Left lung (tissue), 10 donors: Measurements from ENCODE around the gene CST3. TPM values are rescaled to one million over a fixed set of nuclear protein-coding genes. Genes with fewer than 3 reads are reported as not detected.

ENCODE experiments used
- ATAC-seq: fragments of 200-7000 bp; cut with Tn5 transposase; one replicate; pipeline ENCODE4 v1.9.1; 2020; ENCODE audit warnings: moderate library complexity
- DNase-seq, 4 donors: peaks; one replicate each; pipeline ENCODE4 v3.0.0-alpha.2; 2013 to 2020
- H3K27ac ChIP-seq, 2 donors: fragments of 200-600 bp; sonication (generic) in 1 of 2; one replicate each; pipeline versions ENCODE4 v1.5.0 to v1.8.0; 2020 to 2021
- H3K27me3 ChIP-seq, 2 donors: fragments of 200-600 bp; sonication (generic) in 1 of 2; one replicate each; pipeline versions ENCODE4 v1.5.0 to v1.8.0; 2020 to 2021
- H3K36me3 ChIP-seq, 2 donors: fragments of 200-600 bp; sonication (generic) in 1 of 2; one replicate each; pipeline versions ENCODE4 v1.5.0 to v1.8.0; 2020 to 2021
- H3K4me1 ChIP-seq, 2 donors: fragments of 200-600 bp; one replicate each; pipeline ENCODE4 v1.8.0; 2021
- H3K4me3 ChIP-seq, 2 donors: fragments of 200-600 bp; sonication (generic) in 1 of 2; one replicate each; pipeline versions ENCODE4 v1.5.0 to v1.8.0; 2020 to 2021; ENCODE audit warnings: mild to moderate bottlenecking in 1 of 2
- H3K9me3 ChIP-seq, 2 donors: fragments of 200-600 bp; sonication (generic) in 1 of 2; one replicate each; pipeline versions ENCODE4 v1.5.0 to v1.8.0; 2020 to 2021
- intact Hi-C, 2 donors: fragments of 100-400 bp; cut with DNase I; formaldehyde crosslinking; loops; one replicate each; pipeline versions ENCODE4 v1.11.2 to v1.14.2; 2022
- polyA plus RNA-seq, 6 donors: library from polyadenylated mRNA; unstranded; fragments of 120-200 nt; gene quantifications; one replicate each; pipeline ENCODE4 v1.2.1, GENCODE V29; 2013; ENCODE audit not compliant: insufficient read length in 6 of 6
- total RNA-seq, 2 donors: library from RNA; stranded (reverse); fragmentation: NEBNext Ultra II Directional; extraction: Animal tissue kit (Norgen Biotek cat#: 25700); gene quantifications; one replicate each; pipeline ENCODE4 v1.2.1, GENCODE V29; 2021
- TF ChIP-seq, protein P1 (sequence below), 2 donors: fragments of 200-600 bp; sonication (generic) in 1 of 2; IDR thresholded peaks; one replicate each; pipeline versions ENCODE4 v1.5.0 to v1.8.0; 2021; ENCODE audit warnings: antibody characterized with exemption in 2 of 2
- donor health status: DM: no; HTN: yes; CAD: no.
- donor health status: DM: no; HTN: no; CAD: no.

Gene CST3
- total and polyA plus RNA-seq, 8 donors: 145 to 714 (median 163) TPM

- no peak for ATAC-seq
- intact Hi-C loops: no loop called here
- no peak overlapping the region for H3K27ac ChIP-seq
- no peaks in the 10 kb centered on the region for H3K9me3 ChIP-seq
- H3K27me3 ChIP-seq: no peaks in the 10 kb centered on the region
- no peaks in the 10 kb centered on the region for H3K4me1 ChIP-seq
- DNase-seq: no peak
- TF ChIP-seq, protein P1, sequence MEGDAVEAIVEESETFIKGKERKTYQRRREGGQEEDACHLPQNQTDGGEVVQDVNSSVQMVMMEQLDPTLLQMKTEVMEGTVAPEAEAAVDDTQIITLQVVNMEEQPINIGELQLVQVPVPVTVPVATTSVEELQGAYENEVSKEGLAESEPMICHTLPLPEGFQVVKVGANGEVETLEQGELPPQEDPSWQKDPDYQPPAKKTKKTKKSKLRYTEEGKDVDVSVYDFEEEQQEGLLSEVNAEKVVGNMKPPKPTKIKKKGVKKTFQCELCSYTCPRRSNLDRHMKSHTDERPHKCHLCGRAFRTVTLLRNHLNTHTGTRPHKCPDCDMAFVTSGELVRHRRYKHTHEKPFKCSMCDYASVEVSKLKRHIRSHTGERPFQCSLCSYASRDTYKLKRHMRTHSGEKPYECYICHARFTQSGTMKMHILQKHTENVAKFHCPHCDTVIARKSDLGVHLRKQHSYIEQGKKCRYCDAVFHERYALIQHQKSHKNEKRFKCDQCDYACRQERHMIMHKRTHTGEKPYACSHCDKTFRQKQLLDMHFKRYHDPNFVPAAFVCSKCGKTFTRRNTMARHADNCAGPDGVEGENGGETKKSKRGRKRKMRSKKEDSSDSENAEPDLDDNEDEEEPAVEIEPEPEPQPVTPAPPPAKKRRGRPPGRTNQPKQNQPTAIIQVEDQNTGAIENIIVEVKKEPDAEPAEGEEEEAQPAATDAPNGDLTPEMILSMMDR (IDR thresholded peaks at IDR 0.05): no peak
- H3K4me3 ChIP-seq: no peak overlapping the region
- H3K36me3 ChIP-seq: no peaks in the 10 kb centered on the region
Measured at GRCh38 chr20:23683807-23684206, 46.1 kb upstream of the CST3 start.

- Histone ChIP-seq H3K4me3 (no peak overlapping the region), H3K36me3 (no peaks in the 10 kb centered on the region), H3K9me3 (no peaks in the 10 kb centered on the region), H3K4me1 (no peaks in the 10 kb centered on the region), H3K27ac (no peak overlapping the region), H3K27me3 (no peaks in the 10 kb centered on the region)
- ATAC-seq: no peak
- intact Hi-C loops: no loop called here
- DNase-seq: no peak
- TF ChIP-seq, protein P1 (IDR thresholded peaks at IDR 0.05): no peak
Measured at GRCh38 chr20:23683281-23683680, 45.5 kb upstream of the CST3 start.

- H3K9me3 ChIP-seq: no peaks in the 10 kb centered on the region
- H3K27me3 ChIP-seq: no peaks in the 10 kb centered on the region
- DNase-seq (no peak), ATAC-seq (no peak)
- no peak overlapping the region for H3K4me3 ChIP-seq
- H3K36me3 ChIP-seq: no peaks in the 10 kb centered on the region
- intact Hi-C loops: no loop called here
- TF ChIP-seq, protein P1 (IDR thresholded peaks at IDR 0.05): no peak
- H3K4me1 ChIP-seq: no peaks in the 10 kb centered on the region
- no peak overlapping the region for H3K27ac ChIP-seq
Measured at GRCh38 chr20:23680146-23680545, 42.4 kb upstream of the CST3 start.

DNA sequence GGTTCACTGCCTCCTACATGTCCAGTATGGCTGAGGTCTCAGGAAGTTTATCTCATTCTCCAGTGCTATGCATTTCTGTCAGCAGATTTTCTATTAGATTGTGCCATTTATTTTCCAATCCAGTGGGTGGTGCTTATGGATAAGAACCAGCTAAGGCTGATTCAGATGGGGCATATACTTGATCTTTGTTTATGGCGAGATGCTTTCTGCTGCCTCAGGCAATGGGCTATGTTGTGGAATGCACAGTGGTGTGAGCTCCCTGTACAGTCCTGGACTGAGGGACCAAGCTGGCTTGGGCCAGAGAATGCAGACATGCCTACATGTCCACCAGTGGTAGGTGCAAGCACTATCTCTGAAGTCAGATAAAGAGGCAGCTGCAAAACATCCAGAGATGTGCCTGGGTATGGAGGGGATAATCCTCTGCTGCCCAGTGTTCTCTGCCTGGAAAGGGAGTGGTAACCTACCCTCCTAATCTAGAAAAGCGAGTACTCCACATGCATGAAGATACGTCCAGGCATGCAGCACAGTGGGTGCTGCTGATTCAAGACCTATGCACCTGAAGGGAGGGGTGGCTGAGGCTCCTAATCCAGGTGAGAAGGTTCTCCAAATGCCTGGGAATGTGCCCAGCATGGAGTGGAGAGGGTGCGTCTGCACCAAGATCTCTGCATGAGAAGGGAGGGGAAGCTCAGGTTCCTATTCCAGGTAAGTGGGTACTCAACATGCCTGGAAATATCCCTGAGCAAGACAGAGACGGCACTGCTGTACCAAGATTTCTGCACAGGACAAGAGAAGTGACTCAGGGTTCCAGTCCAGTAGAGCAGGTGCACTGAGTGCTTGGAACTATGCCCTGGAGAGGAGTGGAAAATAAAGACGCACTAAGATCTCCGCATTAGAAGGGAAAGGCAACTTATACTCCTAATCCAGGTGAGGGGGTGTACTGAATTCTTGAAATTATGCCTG lies 41.7 kb upstream of the CST3 start:
- no peaks in the 10 kb centered on the region for H3K4me1 ChIP-seq
- DNase-seq: no peak
- TF ChIP-seq, protein P1 (IDR thresholded peaks at IDR 0.05): no peak
- H3K36me3 ChIP-seq: no peaks in the 10 kb centered on the region
- no peak overlapping the region for H3K4me3 ChIP-seq
- no peaks in the 10 kb centered on the region for H3K9me3 ChIP-seq
- no peaks in the 10 kb centered on the region for H3K27me3 ChIP-seq
- intact Hi-C loops: no loop called here
- no peak for ATAC-seq
- H3K27ac ChIP-seq: no peak overlapping the region

GRCh38 chr20:23673209-23673608 lies 35.5 kb upstream of the CST3 start:
- no peak for DNase-seq
- Histone ChIP-seq H3K36me3 (no peaks in the 10 kb centered on the region), H3K9me3 (no peaks in the 10 kb centered on the region), H3K4me1 (no peaks in the 10 kb centered on the region), H3K27ac (no peak overlapping the region), H3K27me3 (peaks cover 0 to 2% of the 10 kb centered on the region in 2 donors), H3K4me3 (no peak overlapping the region)
- ATAC-seq: no peak
- intact Hi-C loops: no loop called here
- TF ChIP-seq, protein P1 (IDR thresholded peaks at IDR 0.05): no peak
